ENCODE measurements around the gene TRERF1. TPM values are rescaled to one million over a fixed set of nuclear protein-coding genes. Genes with fewer than 3 reads are reported as not detected.

The TRERF1 gene
- total and polyA plus RNA-seq, 2 of the 4 experiments (the other 2 are of a cell fraction), result 6.3 to 9.9 TPM

DNA sequence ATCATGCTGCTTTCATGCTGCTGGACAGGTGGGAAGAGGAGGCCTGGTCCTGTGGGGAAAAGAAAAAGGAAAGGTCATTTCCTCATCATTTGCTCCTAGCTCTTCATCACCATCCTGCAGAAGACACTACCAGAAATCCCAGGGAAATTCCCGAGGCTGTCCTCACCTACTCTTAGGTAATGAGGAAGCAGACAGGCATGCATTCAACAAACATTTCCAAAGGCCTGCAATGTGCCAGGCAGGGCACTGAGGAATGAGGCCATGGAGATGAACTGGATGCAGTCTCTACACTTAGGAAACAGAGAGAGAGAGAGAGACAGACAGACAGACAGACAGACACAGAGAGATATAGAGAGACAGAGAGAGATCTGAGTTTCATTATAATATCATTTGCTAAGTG lies 151.0 kb downstream of the TRERF1 start:
- WGBS, 2 experiments (ENCODE audit: extremely low coverage in 2 of 2, insufficient read length in 1 of 2), result no CpG with 5 or more reads among the region's 1 CpG
- no peak overlapping the region for H2AK5ac ChIP-seq (ENCODE audit: low read depth, low read length)
- H3K4me3 ChIP-seq (ENCODE audit: insufficient read depth, low read depth, low read length), result no peak overlapping the region
- H3K4ac ChIP-seq (ENCODE audit: low read depth, low read length), result peak overlapping the region; percentile 15; the same call in 1 of the 2 replicates
- CTCF ChIA-PET, result interaction anchor here (2.2 kb wide), 1 partner anchor 247 kb away, joined by 7 read pairs; no protein-coding TSS in a partner anchor
- H3K23ac ChIP-seq (ENCODE audit: low read depth, low read length), result no peak overlapping the region
- H4K20me1 ChIP-seq (ENCODE audit: insufficient read depth, low read length), result peaks cover 5% of the 10 kb centered on the region; the same call in 1 of the 2 replicates
- no peak overlapping the region for H3K14ac ChIP-seq (replicated peaks; ENCODE audit: low read depth, low read length)
- H3K36me3 ChIP-seq (ENCODE audit: control insufficient read depth, insufficient read depth, low read length), result peaks cover 9% of the 10 kb centered on the region
- in situ Hi-C loops (cut with MboI; ENCODE audit: low sequenced_read_pairs), result no loop called here
- H3K9me3 ChIP-seq (ENCODE audit: control insufficient read depth, insufficient read depth, low read length), result no peaks in the 10 kb centered on the region
- no peak for ATAC-seq (ENCODE audit: low read depth)
- H3K27me3 ChIP-seq (ENCODE audit: control insufficient read depth, insufficient read depth, low read length), result no peaks in the 10 kb centered on the region
- no peak for DNase-seq
- H3K4me2 ChIP-seq (ENCODE audit: low read depth, low read length), result no peak overlapping the region
- H2AFZ ChIP-seq (replicated peaks; ENCODE audit: low read length, poor library complexity), result no peak overlapping the region
- H2BK5ac ChIP-seq (ENCODE audit: low read depth, low read length, poor library complexity, severe bottlenecking), result no peak overlapping the region
- H3K56ac ChIP-seq (ENCODE audit: extremely low read depth, insufficient read depth, low read length), result no peak overlapping the region
- no peak overlapping the region for H3K27ac ChIP-seq (ENCODE audit: insufficient read depth, low read length)
- no peak overlapping the region for H2BK120ac ChIP-seq (ENCODE audit: low read depth, low read length)
- TF ChIP-seq SMC3 (IDR thresholded peaks at IDR 0.05; ENCODE audit: low read depth, low read length) (no peak), RAD21 (IDR thresholded peaks at IDR 0.05; ENCODE audit: low read length) (no peak), CHD1 (IDR thresholded peaks at IDR 0.05; ENCODE audit: low read depth, low read length) (no peak), CTCF (conservative IDR thresholded peaks at IDR 0.05; ENCODE audit: low read depth, low read length) (no peak), FOS (IDR thresholded peaks at IDR 0.05; ENCODE audit: low read depth, low read length) (no peak), NFE2L2 (IDR thresholded peaks at IDR 0.05; ENCODE audit: low read depth, low read length) (no peak), POLR2A (IDR thresholded peaks at IDR 0.05; ENCODE audit: low read depth, low read length) (no peak), MAZ (IDR thresholded peaks at IDR 0.05; ENCODE audit: borderline replicate concordance, low read depth, low read length) (no peak), MAFK (IDR thresholded peaks at IDR 0.05; ENCODE audit: low read depth, low read length) (no peak), RFX5 (IDR thresholded peaks at IDR 0.05; ENCODE audit: low read depth, low read length) (no peak), MXI1 (IDR thresholded peaks at IDR 0.05; ENCODE audit: borderline replicate concordance, low read depth, low read length) (no peak), RCOR1 (IDR thresholded peaks at IDR 0.05; ENCODE audit: insufficient replicate concordance, low read length) (no peak), CEBPB (IDR thresholded peaks at IDR 0.05; ENCODE audit: low read depth, low read length) (no peak), BHLHE40 (IDR thresholded peaks at IDR 0.05; ENCODE audit: low read depth, low read length) (no peak)
- TF ChIP-seq, protein P1, sequence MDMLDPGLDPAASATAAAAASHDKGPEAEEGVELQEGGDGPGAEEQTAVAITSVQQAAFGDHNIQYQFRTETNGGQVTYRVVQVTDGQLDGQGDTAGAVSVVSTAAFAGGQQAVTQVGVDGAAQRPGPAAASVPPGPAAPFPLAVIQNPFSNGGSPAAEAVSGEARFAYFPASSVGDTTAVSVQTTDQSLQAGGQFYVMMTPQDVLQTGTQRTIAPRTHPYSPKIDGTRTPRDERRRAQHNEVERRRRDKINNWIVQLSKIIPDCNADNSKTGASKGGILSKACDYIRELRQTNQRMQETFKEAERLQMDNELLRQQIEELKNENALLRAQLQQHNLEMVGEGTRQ (IDR thresholded peaks at IDR 0.05; ENCODE audit: low read depth, low read length), result no peak
- TF ChIP-seq, protein P2, sequence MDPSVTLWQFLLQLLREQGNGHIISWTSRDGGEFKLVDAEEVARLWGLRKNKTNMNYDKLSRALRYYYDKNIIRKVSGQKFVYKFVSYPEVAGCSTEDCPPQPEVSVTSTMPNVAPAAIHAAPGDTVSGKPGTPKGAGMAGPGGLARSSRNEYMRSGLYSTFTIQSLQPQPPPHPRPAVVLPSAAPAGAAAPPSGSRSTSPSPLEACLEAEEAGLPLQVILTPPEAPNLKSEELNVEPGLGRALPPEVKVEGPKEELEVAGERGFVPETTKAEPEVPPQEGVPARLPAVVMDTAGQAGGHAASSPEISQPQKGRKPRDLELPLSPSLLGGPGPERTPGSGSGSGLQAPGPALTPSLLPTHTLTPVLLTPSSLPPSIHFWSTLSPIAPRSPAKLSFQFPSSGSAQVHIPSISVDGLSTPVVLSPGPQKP (IDR thresholded peaks at IDR 0.05; ENCODE audit: borderline replicate concordance, low read depth, low read length), result no peak
- H3K9ac ChIP-seq (ENCODE audit: low read depth, low read length), result no peak overlapping the region
- no peak overlapping the region for H4K5ac ChIP-seq (ENCODE audit: low read depth, low read length)
- intact Hi-C loops (cut with micrococcal nuclease), result no loop called here
- dilution Hi-C loops (cut with HindIII; ENCODE audit: low sequenced_read_pairs, unreplicated experiment), result no loop called here
- no peak overlapping the region for H2BK20ac ChIP-seq (ENCODE audit: low read depth, low read length)
- BruUV-seq (replicated peaks), result no TSS peak
- no peak overlapping the region for H2BK15ac ChIP-seq (ENCODE audit: low read depth, low read length)
- H3K4me1 ChIP-seq (ENCODE audit: control insufficient read depth, insufficient read depth, low read length), result peaks cover 32% of the 10 kb centered on the region
- peaks cover 22% of the 10 kb centered on the region for H3K9me1 ChIP-seq (ENCODE audit: insufficient read depth, low read length)
- H3K18ac ChIP-seq (ENCODE audit: low read depth, low read length), result no peak overlapping the region
- no peak overlapping the region for H4K91ac ChIP-seq (ENCODE audit: insufficient read depth, low read depth, low read length)
- POLR2A ChIA-PET (ENCODE audit: unreplicated experiment), result no interaction called here
- H3K79me1 ChIP-seq (ENCODE audit: low read depth in 1 of 2, low read length in 2 of 2), result peaks cover 42 to 78% of the 10 kb centered on the region in 2 experiments
- H4K8ac ChIP-seq (ENCODE audit: low read depth in 2 of 2, low read length in 2 of 2), result no peak overlapping the region
- H2AK9ac ChIP-seq (replicated peaks; ENCODE audit: low read depth, low read length, poor library complexity), result no peak overlapping the region

Measured in IMR-90 (cell line).